Measurements from ENCODE around the gene PCNX3.

The PCNX3 gene

GRCh38 chr11:65629579-65629978, 14.0 kb downstream of the PCNX3 start:
- DNase-seq (ENCODE audit: low read depth), result no peak
- no peak overlapping the region for H3K4me3 ChIP-seq (ENCODE audit: low read length)
- TF ChIP-seq, protein P1, sequence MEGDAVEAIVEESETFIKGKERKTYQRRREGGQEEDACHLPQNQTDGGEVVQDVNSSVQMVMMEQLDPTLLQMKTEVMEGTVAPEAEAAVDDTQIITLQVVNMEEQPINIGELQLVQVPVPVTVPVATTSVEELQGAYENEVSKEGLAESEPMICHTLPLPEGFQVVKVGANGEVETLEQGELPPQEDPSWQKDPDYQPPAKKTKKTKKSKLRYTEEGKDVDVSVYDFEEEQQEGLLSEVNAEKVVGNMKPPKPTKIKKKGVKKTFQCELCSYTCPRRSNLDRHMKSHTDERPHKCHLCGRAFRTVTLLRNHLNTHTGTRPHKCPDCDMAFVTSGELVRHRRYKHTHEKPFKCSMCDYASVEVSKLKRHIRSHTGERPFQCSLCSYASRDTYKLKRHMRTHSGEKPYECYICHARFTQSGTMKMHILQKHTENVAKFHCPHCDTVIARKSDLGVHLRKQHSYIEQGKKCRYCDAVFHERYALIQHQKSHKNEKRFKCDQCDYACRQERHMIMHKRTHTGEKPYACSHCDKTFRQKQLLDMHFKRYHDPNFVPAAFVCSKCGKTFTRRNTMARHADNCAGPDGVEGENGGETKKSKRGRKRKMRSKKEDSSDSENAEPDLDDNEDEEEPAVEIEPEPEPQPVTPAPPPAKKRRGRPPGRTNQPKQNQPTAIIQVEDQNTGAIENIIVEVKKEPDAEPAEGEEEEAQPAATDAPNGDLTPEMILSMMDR (conservative IDR thresholded peaks at IDR 0.05; ENCODE audit: low read depth, low read length), result no peak

DNA sequence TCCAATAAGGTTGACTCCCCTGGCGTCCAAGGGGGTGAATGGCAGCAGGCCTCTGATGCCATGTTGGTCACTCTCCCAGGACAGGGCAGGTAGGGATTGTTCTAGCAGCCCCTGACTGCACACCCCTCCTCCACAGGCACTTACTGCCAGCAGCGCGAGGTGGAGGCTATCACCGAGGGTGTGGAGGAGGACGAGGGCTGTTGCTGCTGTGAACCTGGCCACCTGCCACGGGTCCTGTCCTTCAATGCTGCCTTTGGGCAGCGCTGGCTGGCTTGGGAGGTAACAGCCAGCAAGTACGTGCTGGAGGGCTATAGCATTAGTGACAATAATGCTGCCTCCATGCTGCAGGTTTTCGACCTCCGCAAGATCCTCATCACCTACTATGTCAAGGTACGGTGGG, 14.6 kb downstream of the PCNX3 start:
- H3K4me3 ChIP-seq (ENCODE audit: low read length), result no peak overlapping the region
- DNase-seq (ENCODE audit: low read depth), result no peak
- TF ChIP-seq, protein P1 (conservative IDR thresholded peaks at IDR 0.05; ENCODE audit: low read depth, low read length), result no peak

GRCh38 chr11:65633390-65634108, 18.0 kb downstream of the PCNX3 start:
- no peak for DNase-seq (ENCODE audit: low read depth)
- no peak overlapping the region for H3K4me3 ChIP-seq (ENCODE audit: low read length)
- TF ChIP-seq, protein P1 (conservative IDR thresholded peaks at IDR 0.05; ENCODE audit: low read depth, low read length), result no peak

- no peak for DNase-seq (ENCODE audit: low read depth)
- TF ChIP-seq, protein P1 (conservative IDR thresholded peaks at IDR 0.05; ENCODE audit: low read depth, low read length), result no peak
- no peak overlapping the region for H3K4me3 ChIP-seq (ENCODE audit: low read length)
These were observed 18.5 kb downstream of the PCNX3 start for GRCh38 chr11:65634109-65634436.

GRCh38 chr11:65634440-65634839, 18.9 kb downstream of the PCNX3 start:
- H3K4me3 ChIP-seq (ENCODE audit: low read length), result no peak overlapping the region
- no peak for DNase-seq (ENCODE audit: low read depth)
- TF ChIP-seq, protein P1 (conservative IDR thresholded peaks at IDR 0.05; ENCODE audit: low read depth, low read length), result no peak

DNA sequence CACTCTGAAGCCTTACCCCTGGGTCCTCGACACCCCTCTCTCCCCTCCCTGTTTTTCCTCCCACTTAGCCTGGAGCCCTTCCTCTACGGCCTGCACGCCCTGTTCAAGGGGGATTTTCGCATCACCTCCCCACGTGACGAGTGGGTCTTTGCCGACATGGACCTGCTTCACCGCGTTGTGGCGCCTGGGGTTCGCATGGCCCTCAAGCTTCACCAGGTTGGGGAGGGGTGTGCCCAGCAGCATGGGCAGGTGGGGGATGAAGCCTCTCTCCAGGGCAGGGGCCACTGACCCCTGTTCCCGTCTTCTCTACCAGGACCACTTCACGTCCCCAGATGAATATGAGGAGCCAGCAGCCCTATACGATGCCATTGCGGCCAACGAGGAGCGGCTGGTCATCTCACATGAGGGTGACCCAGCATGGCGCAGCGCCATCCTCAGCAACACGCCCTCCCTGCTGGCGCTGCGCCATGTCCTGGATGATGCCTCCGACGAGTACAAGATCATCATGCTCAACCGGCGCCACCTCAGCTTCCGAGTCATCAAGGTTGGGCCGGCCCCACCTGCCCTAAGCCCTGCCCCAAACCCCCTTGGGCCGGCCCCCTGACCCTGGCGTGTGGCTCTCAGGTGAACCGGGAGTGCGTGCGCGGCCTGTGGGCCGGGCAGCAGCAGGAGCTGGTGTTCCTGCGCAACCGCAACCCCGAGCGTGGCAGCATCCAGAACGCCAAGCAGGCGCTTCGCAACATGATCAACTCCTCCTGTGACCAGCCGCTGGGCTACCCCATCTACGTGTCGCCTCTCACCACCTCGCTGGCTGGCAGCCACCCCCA, 19.5 kb downstream of the PCNX3 start:
- no peak overlapping the region for H3K4me3 ChIP-seq (ENCODE audit: low read length)
- TF ChIP-seq, protein P1 (conservative IDR thresholded peaks at IDR 0.05; ENCODE audit: low read depth, low read length), result no peak
- no peak for DNase-seq (ENCODE audit: low read depth)
